ENCODE measurements around the gene SLC35F3.
A peak's percentile ranks its signal among the peaks of the same experiment; 100 is the strongest.
"Not testable (repeated sequence)": the region's sequence is repeated elsewhere in the genome, so short reads cannot be mapped to it uniquely, and the experiment has no call there.

The SLC35F3 gene

DNA sequence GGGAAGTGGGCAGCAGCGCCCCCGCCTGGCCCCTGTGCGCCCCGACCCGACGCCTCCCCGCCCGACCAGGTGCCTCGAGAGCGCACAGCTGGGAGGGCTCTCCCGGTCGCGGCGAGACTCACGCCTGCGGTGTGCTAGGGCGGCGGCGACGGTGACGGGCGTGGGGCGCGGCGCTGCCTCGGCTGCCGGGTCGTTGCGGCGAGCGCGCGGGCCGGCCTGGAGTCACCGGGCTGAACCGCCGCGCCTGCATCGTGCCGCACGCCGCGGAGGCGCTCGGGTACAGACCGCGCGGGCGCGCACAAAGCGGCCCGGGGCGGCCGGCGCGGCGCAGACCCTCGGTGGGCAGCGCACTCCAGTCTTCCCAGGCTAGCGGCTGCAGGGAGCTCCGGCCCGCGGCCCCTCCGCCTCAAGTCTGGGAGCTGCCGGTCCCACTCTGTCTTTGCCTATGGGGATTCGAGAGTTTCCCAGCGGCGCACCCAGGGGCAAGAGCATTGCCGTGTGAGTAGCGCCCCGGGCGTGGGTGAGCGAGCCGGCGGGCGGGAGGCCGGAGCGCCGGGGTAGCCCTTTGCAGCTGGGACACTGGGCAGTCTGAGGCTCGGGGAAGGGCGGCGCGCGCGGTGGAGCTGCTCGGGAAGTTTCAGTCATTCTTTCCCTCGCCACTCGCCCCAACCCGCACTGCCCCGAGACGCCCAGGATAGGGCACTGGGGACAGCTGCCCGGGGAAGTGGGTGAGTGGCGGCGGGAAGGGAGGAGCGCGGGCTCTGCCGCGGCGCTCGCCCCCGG lies at the start of gene SLC35F3:
Gene SLC35F3, plus strand, starts transcription at position 44 of the 783 bp plus-strand sequence.
- DNase-seq = no peak

DNA sequence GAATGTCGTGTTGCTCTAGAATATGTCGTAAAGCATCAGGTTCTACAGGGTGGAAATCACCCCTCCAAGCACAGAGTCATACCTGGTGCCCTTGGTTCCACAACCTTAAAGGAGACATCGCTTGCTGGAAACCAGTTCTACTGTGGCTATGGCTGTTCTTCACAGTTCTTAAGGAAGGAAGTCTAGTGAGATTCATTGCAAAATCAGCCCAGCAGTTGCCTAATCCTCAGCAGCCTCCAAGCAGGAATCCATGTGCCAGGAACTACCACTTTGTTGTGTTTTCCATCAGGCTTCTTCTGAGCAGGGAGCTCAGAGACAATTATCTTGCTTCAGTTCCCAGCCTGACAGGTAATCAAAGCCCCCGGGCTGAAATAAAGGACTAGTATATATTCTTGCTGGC lies 45.0 kb upstream of the SLC35F3 start:
- DNase-seq = no peak

DNA sequence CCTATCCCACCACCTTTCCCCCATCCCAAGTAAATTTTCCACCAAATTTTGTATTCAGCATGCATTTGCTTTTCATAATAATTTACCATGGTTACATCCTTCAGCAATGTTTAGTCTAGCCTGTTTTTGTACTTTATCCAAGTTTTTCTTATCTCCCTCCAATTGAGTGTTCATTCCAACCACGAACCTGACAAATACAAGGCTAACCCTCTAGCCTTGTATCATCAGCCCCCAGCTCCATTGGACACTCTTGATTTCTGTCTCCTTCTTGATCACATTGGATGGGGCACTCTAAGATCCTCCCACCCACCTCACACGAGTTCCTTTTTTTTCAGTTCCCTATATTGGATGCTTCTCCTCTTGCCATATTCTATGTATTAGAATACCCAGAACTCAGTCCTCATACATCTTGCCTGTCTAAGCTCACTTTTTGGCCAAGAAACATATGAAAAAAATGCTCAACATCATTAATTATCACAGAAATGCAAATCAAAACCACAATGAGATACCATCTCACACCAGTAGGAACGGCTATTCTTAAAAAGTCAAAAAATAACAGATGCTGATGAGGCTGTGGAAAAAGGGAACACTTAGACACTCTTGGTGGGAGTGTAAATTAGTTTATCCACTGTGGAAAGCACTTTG lies 40.5 kb upstream of the SLC35F3 start:
- DNase-seq = no peak

DNA sequence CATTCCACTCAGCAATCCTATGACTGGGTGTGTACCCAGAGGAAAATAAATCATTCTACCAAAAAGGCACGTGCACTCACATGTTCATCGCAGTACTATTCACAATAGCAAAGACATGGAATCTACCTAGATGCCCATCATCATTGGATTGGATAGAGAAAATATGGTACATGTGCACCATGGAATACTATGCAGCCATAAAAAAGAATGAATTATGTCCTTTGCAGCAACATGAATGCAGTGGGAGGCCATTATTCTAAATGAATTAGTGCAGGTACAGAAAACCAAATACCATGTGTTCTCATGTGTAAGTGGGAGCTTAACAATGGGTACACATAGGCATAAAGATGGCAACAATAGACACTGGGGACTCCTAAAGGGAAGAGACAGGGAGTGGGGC lies 39.9 kb upstream of the SLC35F3 start:
- DNase-seq = no peak

DNA sequence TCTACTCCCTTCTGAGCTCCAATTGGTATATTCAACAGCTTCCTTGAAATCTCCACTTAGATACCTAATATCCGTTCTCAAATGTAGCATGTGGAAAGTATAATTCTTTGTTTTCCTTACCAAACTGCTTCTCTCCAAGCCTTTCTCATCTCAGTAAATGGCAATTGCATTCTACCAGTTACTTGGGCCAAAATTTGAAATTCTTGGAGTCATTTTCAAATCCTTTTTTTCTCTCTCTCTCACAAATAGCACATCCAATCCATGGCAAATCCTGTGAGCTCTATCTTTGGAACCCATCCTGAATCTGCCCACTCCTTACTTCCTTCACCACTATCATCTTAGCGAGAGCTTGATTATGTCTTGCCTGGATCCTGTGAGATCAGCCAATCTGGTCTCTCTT lies 39.3 kb upstream of the SLC35F3 start:
- DNase-seq = no peak

DNA sequence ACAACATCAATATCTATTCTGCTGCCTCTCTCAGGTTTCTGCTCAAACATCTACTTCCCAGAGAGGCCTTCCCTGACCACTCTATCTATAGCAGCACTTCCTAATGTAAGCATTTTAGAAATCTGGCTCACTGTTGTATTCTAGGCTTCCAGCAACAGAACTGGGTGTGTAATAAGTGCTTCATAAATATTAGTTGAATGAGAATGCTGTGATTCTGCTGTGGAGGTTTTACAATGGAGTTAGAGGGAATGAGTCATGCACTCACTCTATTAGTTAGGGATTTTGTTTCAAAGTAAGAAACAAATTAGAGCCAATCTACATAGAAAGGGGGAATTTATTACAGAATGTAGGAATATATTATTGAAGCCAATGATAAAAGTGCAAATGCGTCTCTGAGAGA lies 38.6 kb upstream of the SLC35F3 start:
- DNase-seq = no peak

DNA sequence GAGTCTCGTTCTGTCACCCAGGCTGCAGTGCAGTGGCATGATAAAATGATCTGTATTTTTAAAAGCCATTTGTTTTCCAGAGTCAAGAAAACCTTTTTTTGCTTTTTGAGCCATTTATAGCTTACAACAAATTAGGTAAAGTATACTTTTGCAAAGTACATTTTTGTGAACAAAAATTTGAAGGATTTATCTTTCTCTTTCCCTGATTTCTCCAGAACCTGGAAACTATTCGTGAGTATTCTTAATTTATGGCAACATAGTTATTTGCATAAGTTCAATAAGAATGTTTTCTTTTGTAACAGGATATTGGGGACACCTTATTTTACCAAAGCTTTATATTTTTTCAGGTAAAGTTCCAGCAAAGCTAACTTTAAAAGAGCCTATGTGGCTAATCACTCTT lies 37.4 kb upstream of the SLC35F3 start:
- no peak for DNase-seq

DNA sequence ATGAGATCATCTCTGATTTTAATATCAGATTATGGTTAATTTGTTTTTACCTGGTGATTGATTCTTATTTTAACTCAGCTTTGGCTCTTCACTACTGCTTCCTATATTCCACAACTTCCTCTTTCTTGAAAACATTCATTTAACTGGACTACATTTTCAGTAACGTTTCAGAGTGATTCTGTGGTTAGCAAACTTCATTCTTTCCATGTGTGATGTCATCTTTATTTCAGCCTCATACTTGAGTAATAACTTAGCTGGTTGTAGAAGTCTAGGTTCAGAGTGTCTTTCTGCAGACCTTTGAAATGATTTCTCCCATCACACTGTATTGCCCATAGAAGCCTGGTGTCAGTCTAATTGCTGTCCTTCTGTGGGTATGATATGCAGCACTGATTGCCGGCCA lies 36.0 kb upstream of the SLC35F3 start:
- DNase-seq = no peak

DNA sequence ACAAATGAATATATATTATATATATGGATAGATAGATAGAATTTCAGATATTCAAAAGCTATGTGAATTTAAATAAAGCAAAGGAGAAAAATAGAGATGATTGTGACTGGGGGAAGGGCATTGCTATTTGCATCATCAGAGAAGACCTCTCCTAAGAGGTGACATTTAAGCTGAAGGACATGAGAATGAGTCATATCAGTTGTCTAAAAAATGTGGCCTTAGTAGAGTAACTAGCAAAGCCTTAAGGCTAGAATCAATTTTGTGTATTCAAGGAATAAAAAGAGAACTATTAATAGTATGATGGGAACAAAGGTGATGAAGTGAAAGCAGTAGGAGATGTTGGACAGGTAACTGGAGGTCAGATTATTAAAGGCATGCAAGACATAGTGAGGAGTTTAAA lies 34.8 kb upstream of the SLC35F3 start:
- no peak for DNase-seq

DNA sequence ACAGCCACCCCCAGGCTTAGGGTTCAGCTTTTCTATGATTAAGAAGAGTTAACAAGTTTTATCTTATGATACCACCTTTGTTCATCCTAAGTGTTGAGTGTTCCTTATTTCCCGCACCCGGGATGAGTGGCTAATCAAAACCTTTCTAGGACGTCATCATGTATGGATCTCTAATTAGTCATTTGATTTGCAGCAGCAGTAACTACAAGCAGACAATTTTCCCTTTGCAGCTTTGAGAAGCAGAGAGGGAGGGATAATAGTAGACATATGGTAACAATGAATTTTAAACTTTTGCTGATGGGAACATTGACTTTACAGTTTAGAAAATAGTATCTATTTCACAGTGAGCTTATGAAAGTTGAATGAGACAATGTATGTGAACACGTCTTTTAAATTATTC lies 30.8 kb upstream of the SLC35F3 start:
- no peak for DNase-seq

DNA sequence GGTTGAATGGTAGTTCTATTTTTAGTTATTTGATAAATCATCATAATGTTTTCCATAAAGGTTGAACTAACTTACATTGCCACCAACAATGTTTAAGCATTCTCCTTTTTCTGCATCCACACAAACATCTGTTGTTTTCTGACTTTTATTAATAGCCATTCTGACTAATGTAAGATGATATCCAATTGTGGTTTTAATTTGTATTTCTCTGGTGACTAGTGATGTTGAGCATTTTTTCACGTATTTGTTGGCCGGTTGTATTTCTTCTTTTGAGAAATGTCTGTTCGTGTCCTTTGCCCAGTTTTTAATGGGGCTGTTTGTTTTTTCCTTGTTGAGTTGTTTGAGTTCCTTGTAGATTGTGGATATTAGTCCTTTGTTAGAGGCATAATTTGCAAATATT lies 24.6 kb upstream of the SLC35F3 start:
- no peak for DNase-seq

DNA sequence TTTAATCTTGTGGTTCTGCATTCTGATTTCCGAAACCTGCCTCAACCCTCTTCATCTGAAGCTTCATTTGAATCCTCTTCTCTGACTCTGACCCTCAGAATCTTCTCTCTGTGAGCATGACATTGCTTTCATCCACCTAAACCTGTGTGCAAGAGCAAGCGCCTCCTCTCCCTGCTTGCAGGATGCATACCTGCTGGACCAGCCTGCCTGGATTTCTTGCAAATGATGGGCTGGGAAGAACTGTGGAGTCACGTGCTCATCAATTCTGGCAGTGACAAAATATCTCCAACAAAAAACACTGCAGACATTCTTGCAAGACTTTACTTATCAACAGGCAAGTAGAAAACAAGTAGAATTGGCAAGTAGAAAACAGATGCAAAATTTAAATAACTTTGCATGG lies 20.8 kb upstream of the SLC35F3 start:
- DNase-seq = no peak

DNA sequence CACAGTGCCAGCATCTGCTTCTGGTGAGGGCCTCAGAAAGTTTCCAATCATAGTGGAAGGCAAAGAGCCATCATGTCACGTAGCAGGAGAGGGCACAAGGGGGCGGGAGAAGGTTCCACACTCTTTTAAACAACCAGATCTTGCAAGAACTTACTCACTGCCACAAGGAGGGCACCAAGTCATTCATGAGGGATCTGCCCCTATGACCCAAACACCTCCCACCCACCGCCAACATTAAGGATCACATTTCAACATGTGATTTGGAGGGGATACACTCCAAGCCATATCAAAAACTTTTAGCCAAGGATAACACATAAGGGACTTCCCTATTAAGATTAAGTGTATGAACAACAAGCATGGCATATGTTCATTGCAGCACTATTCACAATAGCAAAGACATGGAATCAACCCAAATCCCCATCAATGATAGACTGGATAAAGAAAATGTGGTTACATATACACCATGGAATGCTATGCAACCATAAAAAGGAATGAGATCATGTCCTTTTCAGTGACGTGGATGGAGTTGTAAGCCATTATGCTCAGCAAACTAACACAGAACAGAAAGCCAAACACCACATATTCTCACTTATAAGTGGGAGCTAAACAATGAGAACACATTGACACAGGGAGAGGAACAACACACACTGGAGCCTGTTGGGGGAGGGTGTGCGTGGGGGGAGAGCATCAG lies 19.9 kb upstream of the SLC35F3 start:
- no peak for DNase-seq

DNA sequence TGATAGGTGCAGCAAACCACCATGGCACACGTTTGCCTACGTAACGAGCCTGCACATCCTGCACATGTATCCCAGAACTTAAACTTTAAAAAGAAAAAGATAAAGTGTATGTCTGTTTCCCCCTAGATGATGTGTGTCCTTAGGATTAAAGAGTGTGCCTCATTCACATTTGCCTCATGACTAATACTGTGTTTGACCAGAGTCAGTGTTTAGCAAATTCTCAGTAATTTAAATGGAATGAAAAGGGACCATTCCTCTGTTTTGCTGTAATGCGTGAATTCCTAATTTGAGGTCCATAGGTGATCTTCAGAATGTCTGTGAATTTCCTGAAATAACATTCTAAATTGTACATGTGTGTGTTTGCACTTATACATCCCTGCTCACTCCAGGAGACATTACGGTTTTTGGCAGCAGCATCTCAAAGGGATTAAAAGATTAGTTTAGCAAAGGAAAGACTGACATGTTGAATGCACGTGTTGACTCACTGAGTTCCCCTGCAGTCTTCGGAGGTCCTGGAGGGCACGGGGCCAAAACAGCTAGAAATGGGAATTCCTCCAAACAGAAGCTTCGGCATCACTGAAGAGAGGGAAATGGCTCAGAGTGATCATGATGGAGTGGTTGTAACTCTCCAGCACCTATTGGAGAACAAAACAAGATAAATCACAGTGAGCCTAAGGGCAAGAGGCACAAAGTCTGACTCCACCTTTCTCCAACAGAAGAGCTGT lies 19.1 kb upstream of the SLC35F3 start:
- no peak for DNase-seq

DNA sequence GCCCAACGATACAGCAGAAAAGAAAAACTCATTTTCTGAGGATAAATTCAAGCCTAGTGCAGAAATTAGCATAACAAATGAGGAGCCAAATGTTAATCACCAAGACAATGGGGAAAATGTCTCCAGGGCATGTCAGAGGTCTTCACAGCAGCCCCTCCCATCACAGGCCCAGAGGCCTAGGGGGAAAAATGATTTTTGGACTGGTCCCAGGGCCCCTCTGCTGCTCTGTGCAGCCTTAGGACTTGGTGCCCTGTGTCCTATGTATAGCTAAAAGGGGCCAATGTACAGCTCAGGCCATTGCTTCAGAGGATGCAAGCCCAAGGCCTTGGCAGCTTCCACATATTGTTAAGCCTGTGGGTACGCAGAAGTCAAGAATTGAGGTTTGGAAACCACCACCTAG lies 13.3 kb upstream of the SLC35F3 start:
- not testable (repeated sequence) for DNase-seq

DNA sequence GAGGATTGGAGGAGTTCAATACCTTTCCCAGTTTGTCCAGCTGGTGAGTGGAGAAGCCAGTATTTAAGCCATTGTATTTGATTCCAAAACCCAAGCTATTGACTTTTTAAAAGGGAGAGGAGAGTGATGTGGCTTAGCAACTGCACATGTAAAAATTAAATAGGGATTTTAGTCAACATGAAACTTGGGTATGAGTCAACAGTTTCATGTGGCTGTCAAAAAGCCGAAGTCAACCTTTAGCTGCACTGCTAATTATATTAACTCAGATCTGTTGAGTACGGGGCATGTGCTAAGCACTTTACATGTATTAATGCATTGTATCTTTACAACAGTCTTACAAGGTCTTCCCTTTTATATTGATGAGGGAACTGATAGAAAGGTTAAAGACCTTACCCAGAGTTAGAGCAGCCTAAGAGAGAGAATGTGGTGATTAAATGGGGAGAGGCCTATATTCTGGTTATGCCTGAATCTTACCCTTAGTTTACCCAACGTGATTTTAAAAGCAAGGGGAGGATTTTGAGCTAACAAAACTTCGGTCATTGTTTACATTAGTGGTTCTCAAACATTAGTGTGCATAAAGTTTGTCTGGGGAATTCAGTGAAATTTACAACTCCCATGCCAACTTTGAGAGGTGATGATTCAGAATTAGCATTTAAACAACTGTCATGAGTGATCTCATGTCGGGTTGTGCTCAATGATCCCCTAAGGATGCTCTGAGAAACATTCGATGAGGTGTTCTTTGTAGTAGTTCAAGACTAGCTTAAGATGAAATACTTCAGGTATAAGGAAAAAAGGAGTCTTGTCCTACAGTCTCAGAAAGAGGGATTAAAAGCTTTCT lies 6.9 kb upstream of the SLC35F3 start:
- peak in 2 of 3 experiments; percentile 31 to 77 for DNase-seq

DNA sequence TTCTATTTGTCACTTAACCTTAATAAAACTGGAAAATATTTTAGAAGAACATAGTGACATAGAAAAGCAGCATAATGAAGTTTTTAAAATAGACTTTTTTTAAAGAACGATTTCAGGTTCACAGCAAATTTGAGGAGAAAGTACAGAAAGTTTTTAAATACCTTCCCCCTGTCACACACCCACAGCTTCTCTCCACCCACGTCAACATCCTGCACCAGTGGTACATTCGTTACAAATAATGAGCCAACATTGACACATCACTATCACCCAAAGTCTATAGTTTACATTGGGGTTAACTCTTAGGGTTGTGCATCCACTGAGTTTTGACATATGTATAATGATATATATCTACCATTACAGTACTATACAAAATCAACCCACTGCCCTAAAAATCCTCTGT lies 3.0 kb upstream of the SLC35F3 start:
- DNase-seq = no peak

DNA sequence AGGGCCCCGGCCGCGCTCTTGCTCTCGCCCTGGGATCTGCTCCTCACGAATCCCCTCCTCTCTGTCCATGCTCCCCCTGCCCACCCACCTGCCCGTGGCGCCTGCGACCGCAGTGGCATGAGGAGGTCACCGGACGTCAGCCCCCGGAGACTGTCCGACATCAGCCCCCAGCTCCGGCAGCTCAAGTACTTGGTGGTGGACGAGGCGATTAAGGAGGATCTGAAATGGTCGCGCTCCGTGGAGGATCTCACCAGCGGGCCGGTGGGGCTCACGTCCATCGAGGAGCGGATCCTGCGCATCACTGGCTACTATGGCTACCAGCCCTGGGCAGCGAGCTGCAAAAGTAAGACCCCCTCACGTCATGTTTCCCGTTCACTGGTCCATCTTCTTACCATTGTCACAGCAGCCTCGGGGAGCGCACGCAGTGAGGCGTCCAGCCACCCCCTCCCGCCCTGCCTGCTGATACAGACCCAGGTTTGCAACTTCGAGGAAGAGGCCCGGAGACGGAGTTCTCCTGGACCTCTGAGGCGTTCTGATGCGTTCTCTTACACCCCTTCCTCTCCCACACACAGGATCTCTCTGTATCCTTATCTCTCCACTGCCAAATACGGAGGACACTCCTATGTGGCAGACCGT lies 1.1 kb downstream of the SLC35F3 start:
- DNase-seq = no peak

DNA sequence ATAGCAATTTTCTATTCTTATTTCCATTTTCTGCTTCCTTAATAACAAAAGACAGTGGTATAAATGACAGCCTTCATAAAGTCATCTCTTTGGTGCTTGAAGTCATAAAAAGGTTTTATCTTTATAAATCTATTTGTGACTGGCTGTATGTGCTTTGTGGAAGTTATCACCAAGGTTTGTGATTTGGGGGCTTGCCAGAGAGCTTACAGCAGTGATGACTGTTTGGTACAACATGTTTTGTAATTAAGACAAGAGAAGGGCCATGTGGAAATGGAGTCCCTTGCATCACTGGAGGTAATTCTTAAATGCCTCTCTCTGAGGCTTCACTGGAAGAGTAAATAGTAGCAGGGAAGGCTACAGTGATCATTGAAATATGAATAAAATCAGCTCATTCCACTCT lies 2.7 kb downstream of the SLC35F3 start:
- no peak for DNase-seq

DNA sequence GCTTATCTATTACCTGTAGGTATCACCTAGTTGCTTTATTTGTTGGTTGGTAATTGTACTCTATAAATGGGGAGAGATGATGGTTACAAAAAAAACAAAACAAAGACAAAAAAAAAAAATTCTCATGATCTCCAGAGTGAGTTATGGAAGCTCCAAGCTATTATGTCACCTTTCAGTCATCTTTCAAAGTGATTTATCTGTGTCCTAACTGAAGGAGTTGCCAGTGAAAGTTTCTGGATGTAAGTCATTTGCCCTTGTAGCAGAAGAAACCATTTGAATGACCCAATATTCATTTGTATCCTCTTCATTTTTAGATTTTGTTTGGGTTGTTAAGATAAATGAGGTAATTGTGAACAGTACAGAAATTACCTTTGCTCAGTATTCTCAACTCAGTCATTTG lies 3.6 kb downstream of the SLC35F3 start:
- DNase-seq = no peak

DNA sequence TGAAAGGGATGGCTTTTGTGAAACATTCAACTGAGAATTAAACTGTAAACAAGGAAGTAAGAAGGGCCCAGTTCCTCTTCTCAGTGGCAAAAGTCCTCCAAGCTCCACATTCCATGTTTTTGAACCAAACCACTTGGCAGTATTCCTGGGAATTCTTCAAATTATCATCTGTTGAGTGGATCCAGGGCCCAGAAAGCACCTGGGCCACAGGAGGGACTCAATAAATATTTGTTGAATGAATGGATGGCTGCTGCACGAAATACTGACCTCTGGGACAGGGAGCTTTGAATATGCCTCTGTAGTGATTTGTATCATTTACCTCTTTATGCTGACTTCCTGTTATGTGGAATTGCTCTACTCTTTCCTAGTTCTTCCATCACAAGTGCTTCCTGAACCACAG lies 4.7 kb downstream of the SLC35F3 start:
- no peak for DNase-seq

DNA sequence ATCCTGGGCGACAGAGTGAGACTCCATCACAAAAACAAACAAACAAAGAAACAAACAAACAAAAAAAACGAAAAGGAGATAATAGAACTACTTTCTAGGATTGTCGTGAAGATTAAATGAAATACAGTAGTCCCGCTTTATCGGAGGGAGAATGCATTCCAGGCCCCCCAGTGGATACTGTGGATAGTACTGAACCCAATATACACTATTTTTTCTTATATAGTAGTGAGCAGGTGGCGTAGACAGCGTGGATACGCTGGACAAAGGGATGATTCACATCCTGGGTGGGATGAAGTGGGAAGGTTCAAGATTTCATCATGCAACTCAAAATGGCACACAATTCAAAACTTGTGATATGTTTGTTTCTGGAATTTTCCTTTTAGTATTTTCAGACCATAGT lies 8.0 kb downstream of the SLC35F3 start:
- DNase-seq = no peak
